Mesenchymal stem cell (in vitro differentiated cells and primary cell): ENCODE measurements around the gene CA9.

Experiments used
- DNase-seq: peaks from one replicate; pipeline ENCODE4 v3.0.0-alpha.2; 2013
- H2AFZ ChIP-seq: one replicate; pipeline ENCODE4 v1.6.1; 2013; ENCODE audit warnings: low read depth, mild to moderate bottlenecking, control low read depth, inconsistent platforms, low read length, moderate library complexity
- H2AK5ac ChIP-seq: 2 replicates; pipeline ENCODE4 v1.6.1; 2013; ENCODE audit warnings: low read length, moderate library complexity, mild to moderate bottlenecking, inconsistent platforms; ENCODE audit not compliant: severe bottlenecking
- H2BK120ac ChIP-seq: one replicate; pipeline ENCODE4 v1.6.1; 2013; ENCODE audit warnings: low read depth, mild to moderate bottlenecking, inconsistent platforms, low read length, moderate library complexity
- H2BK12ac ChIP-seq, 2 experiments: one replicate each; pipeline ENCODE4 v1.6.1; 2013; ENCODE audit warnings: inconsistent platforms in 2 of 2, low read length in 2 of 2, mild to moderate bottlenecking in 2 of 2, moderate library complexity in 2 of 2, control low read depth in 1 of 2
- H2BK15ac ChIP-seq: one replicate; pipeline ENCODE4 v1.6.1; 2013; ENCODE audit warnings: mild to moderate bottlenecking, low read depth, inconsistent platforms; ENCODE audit not compliant: poor library complexity, severe bottlenecking
- H2BK5ac ChIP-seq: 2 replicates; pipeline ENCODE4 v1.6.1; 2013; ENCODE audit warnings: low read depth, mild to moderate bottlenecking, low read length, control low read depth, inconsistent platforms; ENCODE audit not compliant: poor library complexity, severe bottlenecking
- H3K14ac ChIP-seq, 2 experiments: one replicate each; pipeline ENCODE4 v1.6.1; 2013; ENCODE audit warnings: inconsistent platforms in 2 of 2, low read length in 2 of 2, control low read depth in 1 of 2, mild to moderate bottlenecking in 1 of 2, moderate library complexity in 1 of 2
- H3K18ac ChIP-seq, 2 experiments: one replicate each; pipeline ENCODE4 v1.6.1; 2013; ENCODE audit warnings: inconsistent platforms in 2 of 2, low read length in 2 of 2, control low read depth in 1 of 2, low read depth in 1 of 2, mild to moderate bottlenecking in 1 of 2
- H3K23ac ChIP-seq, 2 experiments: one replicate each; pipeline ENCODE4 v1.6.1; 2013; ENCODE audit warnings: inconsistent platforms in 2 of 2, low read length in 2 of 2, mild to moderate bottlenecking in 2 of 2, moderate library complexity in 2 of 2, control low read depth in 1 of 2
- H3K27ac ChIP-seq: 2 replicates; pipeline ENCODE4 v1.5.1; 2013; ENCODE audit warnings: mild to moderate bottlenecking, moderate library complexity, low read length, control low read depth, inconsistent platforms; ENCODE audit not compliant: poor library complexity, severe bottlenecking
- H3K27me3 ChIP-seq, 2 experiments: 2 replicates each; pipeline versions ENCODE4 v1.6.1 to v1.7.0; 2013; ENCODE audit warnings: low read length in 2 of 2, mild to moderate bottlenecking in 2 of 2, moderate library complexity in 2 of 2, control low read depth in 1 of 2, inconsistent platforms in 1 of 2; ENCODE audit not compliant: control insufficient read depth in 1 of 2, insufficient read depth in 1 of 2
- H3K36me3 ChIP-seq, 2 experiments: 2 replicates each; pipeline versions ENCODE4 v1.6.1 to v1.7.0; 2013; ENCODE audit warnings: low read length in 2 of 2, control low read depth in 1 of 2, inconsistent platforms in 1 of 2, low read depth in 1 of 2, mild to moderate bottlenecking in 1 of 2; ENCODE audit not compliant: insufficient read depth in 2 of 2, control insufficient read depth in 1 of 2
- H3K4ac ChIP-seq, 2 experiments: one replicate each; pipeline ENCODE4 v1.6.1; 2013; ENCODE audit warnings: inconsistent platforms in 2 of 2, low read length in 2 of 2, mild to moderate bottlenecking in 2 of 2, moderate library complexity in 2 of 2, control low read depth in 1 of 2, low read depth in 1 of 2
- H3K4me1 ChIP-seq: 2 replicates; pipeline ENCODE4 v1.6.1; 2013; ENCODE audit warnings: low read depth, low read length, control low read depth; ENCODE audit not compliant: control insufficient read depth, insufficient read depth
- H3K4me2 ChIP-seq: 2 replicates; pipeline ENCODE4 v1.6.1; 2013; ENCODE audit warnings: low read length, mild to moderate bottlenecking, inconsistent platforms; ENCODE audit not compliant: poor library complexity, severe bottlenecking
- H3K4me3 ChIP-seq, 2 experiments: 2 replicates each; pipeline versions ENCODE4 v1.5.1 to v1.7.0; 2013; ENCODE audit warnings: low read length in 2 of 2, mild to moderate bottlenecking in 2 of 2, control low read depth in 1 of 2, low read depth in 1 of 2; ENCODE audit not compliant: insufficient read depth in 1 of 2
- H3K79me1 ChIP-seq: replicated peaks from 2 replicates; pipeline ENCODE4 v1.6.1; 2013; ENCODE audit warnings: mild to moderate bottlenecking, control low read depth, low read length, inconsistent platforms; ENCODE audit not compliant: poor library complexity, severe bottlenecking
- H3K9ac ChIP-seq: 2 replicates; pipeline ENCODE4 v1.7.0; 2013; ENCODE audit warnings: mild to moderate bottlenecking, low read length, moderate library complexity
- H3K9me3 ChIP-seq: 2 replicates; pipeline ENCODE4 v1.7.0; 2013; ENCODE audit warnings: mild to moderate bottlenecking, low read length; ENCODE audit not compliant: control insufficient read depth
- H4K8ac ChIP-seq: one replicate; pipeline ENCODE4 v1.6.1; 2013; ENCODE audit warnings: inconsistent platforms, mild to moderate bottlenecking, low read length, moderate library complexity
- H4K91ac ChIP-seq: one replicate; pipeline ENCODE4 v1.6.1; 2013; ENCODE audit warnings: mild to moderate bottlenecking, low read length, inconsistent platforms
- WGBS: methylation state at CpG from one replicate; pipeline ENCODE4 v1.1.7; 2013; ENCODE audit warnings: mixed read lengths; 5-methylcytosine and 5-hydroxymethylcytosine counted together

The CA9 gene

DNA sequence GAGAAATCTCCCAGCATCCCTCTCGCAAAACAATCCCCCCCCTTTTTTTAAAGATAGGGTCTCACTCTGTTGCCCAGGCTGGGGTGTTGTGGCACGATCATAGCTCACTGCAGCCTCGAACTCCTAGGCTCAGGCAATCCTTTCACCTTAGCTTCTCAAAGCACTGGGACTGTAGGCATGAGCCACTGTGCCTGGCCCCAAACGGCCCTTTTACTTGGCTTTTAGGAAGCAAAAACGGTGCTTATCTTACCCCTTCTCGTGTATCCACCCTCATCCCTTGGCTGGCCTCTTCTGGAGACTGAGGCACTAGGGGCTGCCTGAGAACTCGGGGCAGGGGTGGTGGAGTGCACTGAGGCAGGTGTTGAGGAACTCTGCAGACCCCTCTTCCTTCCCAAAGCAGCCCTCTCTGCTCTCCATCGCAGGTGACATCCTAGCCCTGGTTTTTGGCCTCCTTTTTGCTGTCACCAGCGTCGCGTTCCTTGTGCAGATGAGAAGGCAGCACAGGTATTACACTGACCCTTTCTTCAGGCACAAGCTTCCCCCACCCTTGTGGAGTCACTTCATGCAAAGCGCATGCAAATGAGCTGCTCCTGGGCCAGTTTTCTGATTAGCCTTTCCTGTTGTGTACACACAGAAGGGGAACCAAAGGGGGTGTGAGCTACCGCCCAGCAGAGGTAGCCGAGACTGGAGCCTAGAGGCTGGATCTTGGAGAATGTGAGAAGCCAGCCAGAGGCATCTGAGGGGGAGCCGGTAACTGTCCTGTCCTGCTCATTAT is 6.8 kb downstream of the CA9 start:
- Histone ChIP-seq H3K4me1 (peaks cover 27% of the 10 kb centered on the region), H2AFZ (no peak overlapping the region), H3K27me3 (peaks cover 0 to 9% of the 10 kb centered on the region in 2 experiments), H4K8ac (peak overlapping the region; percentile 70), H3K14ac (no peak overlapping the region), H2BK12ac (no peak overlapping the region), H3K27ac (no peak overlapping the region), H3K23ac (no peak overlapping the region), H3K4ac (no peak overlapping the region), H2BK15ac (no peak overlapping the region), H3K4me3 (no peak overlapping the region), H3K4me2 (no peak overlapping the region), H3K36me3 (peaks cover 44 to 46% of the 10 kb centered on the region in 2 experiments), H3K9me3 (no peaks in the 10 kb centered on the region), H2BK5ac (no peak overlapping the region), H4K91ac (no peak overlapping the region), H3K18ac (no peak overlapping the region), H2BK120ac (no peak overlapping the region), H3K79me1 (peaks cover 4% of the 10 kb centered on the region), H3K9ac (no peak overlapping the region), H2AK5ac (no peak overlapping the region)
- DNase-seq, result no peak
- 67% methylated on average over 14 of the region's 15 CpGs for WGBS

DNA sequence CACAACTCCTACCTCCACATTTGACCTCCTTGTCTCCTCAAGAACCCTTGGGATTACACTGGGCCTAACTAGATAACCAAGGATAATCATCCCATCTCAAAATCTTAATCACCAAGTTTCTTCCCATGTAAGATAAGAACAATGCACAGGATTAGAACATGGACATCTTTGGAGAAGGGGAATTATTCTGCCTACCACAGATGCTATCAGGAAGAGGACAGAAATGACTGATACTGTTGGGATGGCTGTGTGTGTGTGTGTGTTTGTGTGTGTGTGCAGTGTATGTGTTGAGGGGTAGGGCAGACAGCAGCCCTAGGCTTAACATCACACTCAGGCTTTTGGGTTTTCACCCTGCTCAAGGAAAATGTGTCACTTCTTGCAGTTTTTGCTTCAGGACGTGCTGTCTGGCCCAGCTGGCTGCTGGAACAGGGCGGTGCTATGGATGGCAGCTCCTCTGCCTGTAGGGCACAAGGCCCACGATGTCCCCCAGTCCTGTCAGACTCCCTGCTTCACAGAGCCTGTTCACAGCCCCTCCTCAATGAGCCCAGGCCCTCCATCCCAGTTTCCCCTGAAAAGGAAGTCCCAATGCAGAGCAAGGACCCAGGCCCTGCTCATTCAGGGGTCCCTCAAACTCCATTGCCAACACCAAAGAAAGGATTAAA is 7.7 kb downstream of the CA9 start:
- H3K4me3 ChIP-seq, result no peak overlapping the region
- peak overlapping the region in 1 of 2 experiments; percentile 41 for H3K18ac ChIP-seq
- no peak overlapping the region for H2BK120ac ChIP-seq
- no peak overlapping the region for H2BK12ac ChIP-seq
- no peak overlapping the region for H3K14ac ChIP-seq
- no peak overlapping the region for H2BK15ac ChIP-seq
- peaks cover 28% of the 10 kb centered on the region for H3K4me1 ChIP-seq
- no peak overlapping the region for H2BK5ac ChIP-seq
- no peak overlapping the region for H4K8ac ChIP-seq
- WGBS, result 81% methylated on average over 3 of the region's 3 CpGs
- no peak overlapping the region for H2AK5ac ChIP-seq
- peaks cover 0 to 1% of the 10 kb centered on the region in 2 experiments for H3K27me3 ChIP-seq
- H3K4ac ChIP-seq, result no peak overlapping the region
- no peak overlapping the region for H3K27ac ChIP-seq
- H3K36me3 ChIP-seq, result peaks cover 53 to 55% of the 10 kb centered on the region in 2 experiments
- H2AFZ ChIP-seq, result no peak overlapping the region
- peak overlapping the region; percentile 1 for H3K9ac ChIP-seq
- H4K91ac ChIP-seq, result no peak overlapping the region
- peaks cover 5% of the 10 kb centered on the region for H3K79me1 ChIP-seq
- no peak overlapping the region for H3K4me2 ChIP-seq
- no peak for DNase-seq
- H3K23ac ChIP-seq, result no peak overlapping the region
- no peaks in the 10 kb centered on the region for H3K9me3 ChIP-seq

DNA sequence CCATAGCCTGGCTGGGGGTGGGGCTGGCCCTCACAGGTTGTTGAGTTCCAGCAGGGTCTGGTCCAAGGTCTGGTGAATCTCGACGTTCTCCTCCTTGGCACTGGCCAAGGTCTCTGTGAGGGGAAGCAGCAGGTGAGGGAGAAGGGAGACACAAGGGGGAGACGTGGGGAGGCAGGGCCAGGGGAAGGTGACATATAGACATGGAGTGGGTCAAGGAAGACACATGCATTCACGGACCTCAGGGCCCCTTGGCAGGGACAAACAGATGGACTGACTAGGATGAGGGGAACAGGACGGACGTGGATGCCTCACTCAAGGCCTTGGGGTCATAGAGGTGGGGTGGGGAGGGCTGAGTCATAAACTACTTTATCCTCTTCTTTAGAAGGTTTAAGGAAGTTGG is 8.3 kb downstream of the CA9 start:
- H3K27me3 ChIP-seq, result no peaks in the 10 kb centered on the region
- peaks cover 32% of the 10 kb centered on the region for H3K4me1 ChIP-seq
- no peak overlapping the region for H3K18ac ChIP-seq
- H3K14ac ChIP-seq, result no peak overlapping the region
- H4K8ac ChIP-seq, result no peak overlapping the region
- no peak overlapping the region for H2BK12ac ChIP-seq
- no peak overlapping the region for H2BK120ac ChIP-seq
- H4K91ac ChIP-seq, result no peak overlapping the region
- DNase-seq, result no peak
- H3K4me3 ChIP-seq, result no peak overlapping the region
- no peak overlapping the region for H2BK5ac ChIP-seq
- peaks cover 58% of the 10 kb centered on the region in 2 experiments for H3K36me3 ChIP-seq
- no peak overlapping the region for H2AK5ac ChIP-seq
- H2AFZ ChIP-seq, result no peak overlapping the region
- H2BK15ac ChIP-seq, result no peak overlapping the region
- no peak overlapping the region for H3K27ac ChIP-seq
- H3K9ac ChIP-seq, result no peak overlapping the region
- H3K23ac ChIP-seq, result no peak overlapping the region
- peaks cover 5% of the 10 kb centered on the region for H3K79me1 ChIP-seq
- H3K4ac ChIP-seq, result no peak overlapping the region
- 75% methylated on average over 6 of the region's 6 CpGs for WGBS
- H3K9me3 ChIP-seq, result no peaks in the 10 kb centered on the region
- H3K4me2 ChIP-seq, result no peak overlapping the region

DNA sequence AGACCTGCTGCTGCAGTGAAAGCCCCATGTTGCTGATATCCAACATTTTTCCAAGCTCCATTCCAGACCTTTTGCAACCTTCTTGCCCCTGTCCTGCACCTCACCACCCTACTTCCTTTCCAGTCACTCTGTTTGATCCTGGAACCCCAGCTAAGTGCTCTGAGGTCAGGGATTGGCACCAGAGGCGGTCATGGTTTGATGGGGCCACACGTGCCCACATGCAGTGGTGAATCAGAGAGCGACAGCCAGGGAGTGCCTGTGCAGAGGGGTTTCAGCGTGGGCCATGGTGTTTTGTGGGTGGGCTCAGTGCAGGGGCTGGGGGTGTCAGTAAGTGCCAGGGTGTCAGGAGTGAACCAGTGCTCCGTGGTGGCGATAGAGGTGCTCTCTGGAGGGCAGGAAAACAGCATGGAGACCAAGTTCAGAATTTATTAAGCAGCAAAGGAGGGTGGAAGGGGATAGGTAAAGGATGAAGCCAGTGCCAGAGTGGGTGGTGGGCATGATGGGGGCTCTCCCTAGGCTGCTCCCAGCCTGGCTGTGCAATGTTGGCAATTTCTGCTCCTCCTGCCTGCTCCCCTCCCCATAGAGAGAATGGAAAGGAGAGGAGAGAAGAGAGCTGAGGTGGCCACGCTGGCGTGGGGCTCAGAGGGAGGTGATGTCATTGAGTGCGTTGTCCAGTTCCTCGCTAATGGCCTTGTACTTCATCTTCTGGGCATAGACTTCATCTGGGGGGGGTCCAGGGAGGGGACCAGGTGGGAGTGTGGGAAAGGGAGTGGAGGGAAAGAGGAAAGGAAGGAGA is 9.0 kb downstream of the CA9 start:
- Histone ChIP-seq H3K23ac (no peak overlapping the region), H3K14ac (no peak overlapping the region), H2BK12ac (no peak overlapping the region), H2BK120ac (no peak overlapping the region), H3K18ac (no peak overlapping the region), H3K4me1 (peaks cover 37% of the 10 kb centered on the region), H2AFZ (no peak overlapping the region), H4K8ac (no peak overlapping the region), H3K9ac (no peak overlapping the region), H2AK5ac (no peak overlapping the region), H3K27me3 (no peaks in the 10 kb centered on the region), H4K91ac (no peak overlapping the region), H3K4me3 (no peak overlapping the region), H3K79me1 (peaks cover 5% of the 10 kb centered on the region), H3K4me2 (no peak overlapping the region), H2BK15ac (no peak overlapping the region), H3K9me3 (no peaks in the 10 kb centered on the region), H3K36me3 (peaks cover 64 to 65% of the 10 kb centered on the region in 2 experiments), H2BK5ac (no peak overlapping the region), H3K4ac (no peak overlapping the region), H3K27ac (no peak overlapping the region)
- WGBS, result 96% methylated on average over 10 of the region's 10 CpGs
- DNase-seq, result no peak
